Activated B cell treated with CpG ODN at 0.5 μM for 24 hours (primary cell): ENCODE results near the gene ATG13. TPM values are rescaled to one million over a fixed set of nuclear protein-coding genes. Genes with fewer than 3 reads are reported as not detected.

ENCODE experiments used
- ATAC-seq: fragments of 200-7000 bp; cut with Tn5 transposase; one replicate; pipeline ENCODE4 v1.10.0; 2021; ENCODE audit warnings: low read depth, mild to moderate bottlenecking, moderate library complexity
- CTCF ChIA-PET: fragments of 350-600 bp; sonication (Branson Sonifier 250); formaldehyde crosslinking; loops from one replicate; lab custom pipeline; 2021; ENCODE audit warnings: antibody characterized with exemption; lab: Charles Lee
- POLR2A ChIA-PET: fragments of 350-600 bp; sonication (Branson Sonifier 250); formaldehyde crosslinking; loops from one replicate; lab custom pipeline; 2021; ENCODE audit warnings: antibody characterized with exemption; lab: Charles Lee
- DNase-seq: peaks from one replicate; pipeline ENCODE4 v3.0.0; 2022
- H3K27ac Mint-ChIP-seq: one replicate; pipeline ENCODE4 v1.8.0; 2020; ENCODE audit warnings: mixed read lengths
- H3K27me3 Mint-ChIP-seq: one replicate; pipeline ENCODE4 v1.8.0; 2021; ENCODE audit warnings: mixed read lengths
- H3K36me3 Mint-ChIP-seq: one replicate; pipeline ENCODE4 v1.8.0; 2021; ENCODE audit warnings: low read depth, mixed read lengths
- H3K4me1 Mint-ChIP-seq: one replicate; pipeline ENCODE4 v1.8.0; 2021; ENCODE audit warnings: mixed read lengths
- H3K4me3 Mint-ChIP-seq: one replicate; pipeline ENCODE4 v1.8.0; 2020; ENCODE audit warnings: mild to moderate bottlenecking, mixed read lengths
- H3K9me3 Mint-ChIP-seq: one replicate; pipeline ENCODE4 v1.8.0; 2020; ENCODE audit warnings: mixed read lengths
- intact Hi-C: fragments of 100-400 bp; cut with micrococcal nuclease; formaldehyde crosslinking; loops from one replicate; pipeline ENCODE4 v1.15.1; 2024
- total RNA-seq: library from RNA; stranded (reverse); gene quantifications from 2 replicates; pipeline ENCODE4 v1.2.3, GENCODE V29; 2022
- TF ChIP-seq, protein P1 (sequence below): fragments of 200-600 bp; IDR thresholded peaks from one replicate; pipeline ENCODE4 v1.8.0; 2022; ENCODE audit warnings: antibody characterized with exemption, mild to moderate bottlenecking

The ATG13 gene
- total RNA-seq, 1 donor from 2014 or later, result 73.7 TPM

DNA sequence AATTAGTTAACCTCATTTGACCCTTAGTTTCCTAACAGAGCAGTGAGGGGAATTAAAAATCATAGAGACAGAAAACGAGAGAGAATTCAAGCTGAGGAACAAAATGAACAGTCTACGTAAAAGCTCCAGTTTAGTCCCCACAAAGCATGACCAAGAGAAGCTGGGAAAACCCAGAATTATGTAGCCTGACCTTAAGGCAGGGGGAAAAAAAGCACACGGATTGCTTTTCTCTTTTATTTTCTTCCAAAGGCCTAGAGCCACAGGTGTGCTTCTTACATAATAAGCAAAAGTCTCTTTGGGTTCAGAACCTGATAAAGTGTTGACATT is 23.0 kb upstream of the ATG13 start:
- POLR2A ChIA-PET, result interaction anchor here (0.6 to 1.6 kb wide), 10 partner anchors 13 to 748 kb away, joined by 3 to 18 read pairs (median 5); partner anchors contain the start of genes ARHGAP1, ATG13, CRY2 and HARBI1
- intact Hi-C loops, result loop anchor here (1.0 to 10.0 kb wide), 5 partner anchors 9 to 1050 kb away; partner anchors contain the start of genes ARHGAP1, ATG13, HARBI1 and MTCH2
- TF ChIP-seq, protein P1, sequence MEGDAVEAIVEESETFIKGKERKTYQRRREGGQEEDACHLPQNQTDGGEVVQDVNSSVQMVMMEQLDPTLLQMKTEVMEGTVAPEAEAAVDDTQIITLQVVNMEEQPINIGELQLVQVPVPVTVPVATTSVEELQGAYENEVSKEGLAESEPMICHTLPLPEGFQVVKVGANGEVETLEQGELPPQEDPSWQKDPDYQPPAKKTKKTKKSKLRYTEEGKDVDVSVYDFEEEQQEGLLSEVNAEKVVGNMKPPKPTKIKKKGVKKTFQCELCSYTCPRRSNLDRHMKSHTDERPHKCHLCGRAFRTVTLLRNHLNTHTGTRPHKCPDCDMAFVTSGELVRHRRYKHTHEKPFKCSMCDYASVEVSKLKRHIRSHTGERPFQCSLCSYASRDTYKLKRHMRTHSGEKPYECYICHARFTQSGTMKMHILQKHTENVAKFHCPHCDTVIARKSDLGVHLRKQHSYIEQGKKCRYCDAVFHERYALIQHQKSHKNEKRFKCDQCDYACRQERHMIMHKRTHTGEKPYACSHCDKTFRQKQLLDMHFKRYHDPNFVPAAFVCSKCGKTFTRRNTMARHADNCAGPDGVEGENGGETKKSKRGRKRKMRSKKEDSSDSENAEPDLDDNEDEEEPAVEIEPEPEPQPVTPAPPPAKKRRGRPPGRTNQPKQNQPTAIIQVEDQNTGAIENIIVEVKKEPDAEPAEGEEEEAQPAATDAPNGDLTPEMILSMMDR, result no peak
- Mint-ChIP-seq H3K4me3 (peak overlapping the region; percentile 97), H3K27me3 (no peaks in the 10 kb centered on the region), H3K9me3 (no peaks in the 10 kb centered on the region), H3K36me3 (peaks cover 6% of the 10 kb centered on the region), H3K27ac (peak overlapping the region; percentile 88), H3K4me1 (peaks cover 37% of the 10 kb centered on the region)
- CTCF ChIA-PET, result no interaction called here
- ATAC-seq (no peak), DNase-seq (no peak)

DNA sequence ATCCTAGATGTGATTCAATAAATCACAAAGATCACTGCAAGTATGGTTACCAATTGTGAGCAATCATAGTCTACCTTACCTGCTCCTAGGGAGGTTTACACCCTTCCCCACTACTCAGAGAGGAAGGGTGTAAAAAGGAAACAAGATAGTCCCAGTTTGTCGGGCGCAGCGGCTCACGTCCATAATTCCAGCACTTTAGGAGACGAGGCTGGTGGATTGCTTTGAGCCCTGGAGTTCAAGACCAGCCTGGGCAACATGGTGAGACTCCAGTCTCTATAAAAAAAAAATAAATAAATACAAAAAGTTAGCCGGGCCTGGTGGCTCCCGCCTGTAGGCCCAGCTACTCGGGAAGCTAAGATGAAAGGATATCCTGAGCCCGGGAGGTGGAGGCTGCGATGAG is 22.6 kb upstream of the ATG13 start:
- ChIA-PET CTCF (no interaction called here), POLR2A (interaction anchor here (0.6 to 1.6 kb wide), 5 partner anchors 11 to 106 kb away, joined by 5 to 18 read pairs (median 9); partner anchors contain the start of genes ARHGAP1, ATG13, HARBI1 and ZNF408)
- H3K36me3 Mint-ChIP-seq, result peaks cover 6% of the 10 kb centered on the region
- intact Hi-C loops, result loop anchor here (1.0 to 10.0 kb wide), 5 partner anchors 9 to 1050 kb away; partner anchors contain the start of genes ARHGAP1, ATG13, HARBI1 and MTCH2
- H3K27ac Mint-ChIP-seq, result no peak overlapping the region
- DNase-seq, result no peak
- no peaks in the 10 kb centered on the region for H3K9me3 Mint-ChIP-seq
- ATAC-seq, result no peak
- TF ChIP-seq, protein P1, result no peak
- H3K4me1 Mint-ChIP-seq, result peaks cover 37% of the 10 kb centered on the region
- H3K27me3 Mint-ChIP-seq, result no peaks in the 10 kb centered on the region
- peak overlapping the region; percentile 97 for H3K4me3 Mint-ChIP-seq

DNA sequence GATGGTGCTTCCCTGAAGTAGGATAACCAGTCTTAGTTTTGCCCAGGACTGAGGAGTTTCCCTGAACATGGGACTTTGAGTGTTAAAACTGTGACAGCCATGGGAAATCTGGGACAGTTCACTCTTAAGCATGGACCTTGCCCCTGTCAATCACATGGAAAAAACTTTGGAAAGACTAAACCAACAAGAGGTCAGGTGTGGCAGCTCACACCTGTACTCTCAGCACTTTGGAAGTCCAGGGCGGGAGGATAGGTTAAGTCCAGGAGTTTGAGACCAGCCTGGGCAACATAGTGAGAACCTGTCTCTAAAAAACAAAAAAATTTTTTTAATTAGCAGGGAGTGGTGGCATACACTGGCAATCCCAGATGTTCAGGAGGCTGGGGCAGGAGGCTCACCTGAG is 20.2 kb upstream of the ATG13 start:
- TF ChIP-seq, protein P1, result no peak
- H3K27ac Mint-ChIP-seq, result no peak overlapping the region
- H3K36me3 Mint-ChIP-seq, result peaks cover 8% of the 10 kb centered on the region
- H3K27me3 Mint-ChIP-seq, result no peaks in the 10 kb centered on the region
- ChIA-PET POLR2A (no interaction called here), CTCF (no interaction called here)
- H3K9me3 Mint-ChIP-seq, result no peaks in the 10 kb centered on the region
- intact Hi-C loops, result loop anchor here (10.0 kb wide), 1 partner anchor 1048 kb away; the partner anchor contains the start of gene MTCH2
- no peak overlapping the region for H3K4me3 Mint-ChIP-seq
- H3K4me1 Mint-ChIP-seq, result peaks cover 21% of the 10 kb centered on the region
- DNase-seq (no peak), ATAC-seq (no peak)

DNA sequence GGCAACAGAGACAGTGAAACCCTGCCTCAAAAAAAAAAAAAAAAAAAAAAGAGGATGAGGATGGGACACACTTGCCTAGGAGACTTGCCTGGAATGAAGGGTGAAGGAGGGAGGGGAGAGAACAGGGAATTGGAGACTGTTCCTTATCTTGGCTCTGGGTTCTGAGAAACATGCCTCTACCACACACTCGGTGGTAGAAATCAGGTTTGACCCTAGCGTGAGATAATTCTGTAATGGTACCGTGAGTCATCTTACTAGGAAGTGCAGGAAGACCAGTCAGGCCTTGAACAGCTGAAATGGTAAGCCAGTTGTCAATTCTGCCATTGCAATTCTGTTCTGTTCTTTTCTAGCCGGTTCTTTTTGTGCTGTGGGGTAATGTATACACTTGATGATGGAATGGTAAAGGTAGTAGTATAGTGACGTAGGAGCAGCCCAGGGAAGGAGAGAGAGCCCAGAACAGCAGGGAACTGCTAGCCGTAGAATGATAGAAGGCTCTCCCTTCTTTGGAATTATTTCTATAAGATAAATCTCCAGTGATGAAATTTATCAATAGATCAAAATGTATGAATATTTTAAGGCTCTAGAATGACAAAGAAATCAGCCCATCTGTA is 19.6 kb upstream of the ATG13 start:
- H3K4me1 Mint-ChIP-seq, result peaks cover 15% of the 10 kb centered on the region
- ChIA-PET CTCF (no interaction called here), POLR2A (no interaction called here)
- TF ChIP-seq, protein P1, result no peak
- H3K36me3 Mint-ChIP-seq, result peaks cover 8% of the 10 kb centered on the region
- no peak overlapping the region for H3K4me3 Mint-ChIP-seq
- no peaks in the 10 kb centered on the region for H3K9me3 Mint-ChIP-seq
- no peaks in the 10 kb centered on the region for H3K27me3 Mint-ChIP-seq
- intact Hi-C loops, result loop anchor here (10.0 kb wide), 1 partner anchor 1047 kb away; the partner anchor contains the start of gene MTCH2
- no peak for DNase-seq
- no peak for ATAC-seq
- no peak overlapping the region for H3K27ac Mint-ChIP-seq
